HepG2 (cell line): ENCODE results near the gene MRPL20. TPM values are rescaled to one million over a fixed set of nuclear protein-coding genes. Genes with fewer than 3 reads are reported as not detected.

ENCODE experiments used
- ATAC-seq: fragments of 200-7000 bp; cut with Tn5 transposase; 3 replicates; pipeline ENCODE4 v1.9.1; 2020; ENCODE audit warnings: mild to moderate bottlenecking, moderate library complexity
- BruUV-seq: library from RNA; stranded (reverse); fragments of 400-500 nt; replicated peaks from 2 replicates; lab custom pipeline; 2021; lab: Mats Ljungman, UMichigan
- CTCF ChIA-PET: fragments of 300-600 bp; formaldehyde crosslinking; extraction: SDS; loops from one replicate; lab custom pipeline; 2021; ENCODE audit warnings: low total read pairs, inconsistent platforms, low intra/inter-chr PET ratio; lab: Yijun Ruan, JAX
- POLR2A ChIA-PET: fragments of 350-600 bp; sonication (Branson Sonifier 250); formaldehyde crosslinking; loops from one replicate; lab custom pipeline; 2020; ENCODE audit warnings: antibody characterized with exemption, inconsistent platforms; lab: Yijun Ruan, JAX
- DNase-seq: peaks from one replicate; pipeline ENCODE4 v3.0.0-alpha.2; 2015; ENCODE audit warnings: low spot score
- FAIRE-seq: peaks from 3 replicates; lab custom pipeline; 2011; peaks lifted over from hg19 to GRCh38; lab: Jason Lieb, UNC
- H2AFZ ChIP-seq: one replicate; pipeline ENCODE4 v1.6.1; 2011; ENCODE audit warnings: low read length, inconsistent platforms
- H3K27ac ChIP-seq: fragments of 300-600 bp; 3 replicates; pipeline ENCODE4 v1.8.0; 2011; ENCODE audit warnings: mixed run types, mild to moderate bottlenecking, mixed read lengths, low read length, inconsistent platforms; ENCODE audit not compliant: insufficient read depth; ENCODE audit errors: extremely low read length
- H3K27me3 ChIP-seq, 2 experiments: fragments of 200-600 bp in 1 of 2; 2 replicates in 1 of 2; 3 replicates in 1 of 2; pipeline versions ENCODE4 v1.6.0 to v1.8.0; 2011; ENCODE audit warnings: low read length in 2 of 2, mild to moderate bottlenecking in 2 of 2, moderate library complexity in 2 of 2, inconsistent platforms in 1 of 2; ENCODE audit not compliant: insufficient read depth in 2 of 2, control insufficient read depth in 1 of 2
- H3K36me3 ChIP-seq, 2 experiments: fragments of 200-600 bp in 1 of 2; replicated peaks in 1 of 2; 2 replicates in 1 of 2; 3 replicates in 1 of 2; pipeline versions ENCODE4 v1.5.1 to v1.8.0; 2011; ENCODE audit warnings: low read length in 2 of 2, inconsistent platforms in 1 of 2; ENCODE audit not compliant: insufficient read depth in 2 of 2, control insufficient read depth in 1 of 2
- H3K4me1 ChIP-seq: 2 replicates; pipeline ENCODE4 v1.5.1; 2012; ENCODE audit warnings: low read length, inconsistent platforms; ENCODE audit not compliant: insufficient read depth
- H3K4me2 ChIP-seq: 2 replicates; pipeline ENCODE4 v1.6.0; 2011; ENCODE audit warnings: low read depth, low read length, inconsistent platforms
- H3K4me3 ChIP-seq, 3 experiments: fragments of 200-600 bp in 1 of 3; sonication (generic), shearing (Covaris generic) in 1 of 3; replicated peaks in 1 of 3; 2 replicates each; pipeline ENCODE4 v1.5.1; 2011 to 2016; ENCODE audit warnings: low read length in 3 of 3, inconsistent platforms in 2 of 3, low read depth in 2 of 3, mild to moderate bottlenecking in 2 of 3, control low read depth in 1 of 3, mixed read lengths in 1 of 3; ENCODE audit not compliant: insufficient read depth in 1 of 3
- H3K79me2 ChIP-seq: one replicate; pipeline ENCODE4 v1.6.1; 2011; ENCODE audit warnings: low read length, inconsistent platforms; ENCODE audit not compliant: insufficient read depth
- H3K9ac ChIP-seq: 2 replicates; pipeline ENCODE4 v1.6.0; 2011; ENCODE audit warnings: mild to moderate bottlenecking, low read depth, low read length, inconsistent platforms; ENCODE audit not compliant: insufficient read depth
- H3K9me3 ChIP-seq: 2 replicates; pipeline ENCODE4 v1.5.1; 2012; ENCODE audit warnings: mild to moderate bottlenecking, low read length
- H4K20me1 ChIP-seq: 2 replicates; pipeline ENCODE4 v1.6.0; 2011; ENCODE audit warnings: inconsistent platforms, mild to moderate bottlenecking, low read length, moderate library complexity; ENCODE audit not compliant: insufficient read depth
- CREB1 ChIP-seq, 2 experiments: fragments of 450-650 bp in 1 of 2; IDR thresholded peaks; 2 replicates each; pipeline ENCODE4 v1.6.1; 2016 to 2017; ENCODE audit warnings: control low read depth in 1 of 2, mild to moderate bottlenecking in 1 of 2, missing compliant biosample characterization in 1 of 2, missing genetic modification characterization in 1 of 2
- IRF1 ChIP-seq: sonication (generic); formaldehyde crosslinking; IDR thresholded peaks from 2 replicates; pipeline ENCODE4 v1.4.0; 2020; ENCODE audit warnings: low read depth, mild to moderate bottlenecking, missing genetic modification reagents
- MZF1 ChIP-seq: sonication (generic); formaldehyde crosslinking; IDR thresholded peaks from 2 replicates; pipeline ENCODE4 v1.8.1; 2023; ENCODE audit warnings: mild to moderate bottlenecking, missing genetic modification reagents, borderline replicate concordance
- NCOA5 ChIP-seq: sonication (generic); formaldehyde crosslinking; IDR thresholded peaks from 2 replicates; pipeline ENCODE4 v1.4.0; 2020; ENCODE audit warnings: missing genetic modification reagents
- PAX8 ChIP-seq: sonication (generic); formaldehyde crosslinking; IDR thresholded peaks from 2 replicates; pipeline ENCODE4 v1.8.0; 2022; ENCODE audit warnings: mild to moderate bottlenecking, missing genetic modification reagents, borderline replicate concordance
- TFAP4 ChIP-seq: sonication (generic); IDR thresholded peaks from 2 replicates; pipeline ENCODE4 v1.6.1; 2016; ENCODE audit warnings: low read depth, borderline replicate concordance
- YEATS4 ChIP-seq: sonication (generic); formaldehyde crosslinking; IDR thresholded peaks from 2 replicates; pipeline ENCODE4 v1.4.0; 2020; ENCODE audit warnings: missing genetic modification reagents, borderline replicate concordance
- ZBTB7A ChIP-seq: sonication (generic); formaldehyde crosslinking; IDR thresholded peaks from 2 replicates; pipeline ENCODE4 v1.8.0; 2022; ENCODE audit warnings: mild to moderate bottlenecking, missing genetic modification reagents
- ZNF12 ChIP-seq: sonication (generic); formaldehyde crosslinking; IDR thresholded peaks from 2 replicates; pipeline ENCODE4 v1.5.0; 2020; ENCODE audit warnings: missing genetic modification reagents
- ZNF253 ChIP-seq: sonication (generic); formaldehyde crosslinking; IDR thresholded peaks from 2 replicates; pipeline ENCODE4 v1.8.0; 2022; ENCODE audit warnings: mild to moderate bottlenecking, missing genetic modification reagents, borderline replicate concordance
- ZNF331 ChIP-seq: sonication (generic); formaldehyde crosslinking; IDR thresholded peaks from 2 replicates; pipeline ENCODE4 v1.4.0; 2020; ENCODE audit warnings: missing genetic modification reagents
- ZNF558 ChIP-seq: sonication (generic); formaldehyde crosslinking; IDR thresholded peaks from 2 replicates; pipeline ENCODE4 v1.9.0; 2022; ENCODE audit warnings: mild to moderate bottlenecking, missing genetic modification reagents, borderline replicate concordance
- ZNF598 ChIP-seq: sonication (generic); formaldehyde crosslinking; IDR thresholded peaks from 2 replicates; pipeline ENCODE4 v1.5.1; 2020; ENCODE audit warnings: mild to moderate bottlenecking, missing genetic modification reagents, borderline replicate concordance
- ZSCAN25 ChIP-seq: sonication (generic); formaldehyde crosslinking; IDR thresholded peaks from 2 replicates; pipeline ENCODE4 v1.8.0; 2022; ENCODE audit warnings: mild to moderate bottlenecking, missing genetic modification reagents
- WGBS: methylation state at CpG from one replicate; pipeline ENCODE4 v1.1.6; 2017; ENCODE audit warnings: low lambda C conversion rate; 5-methylcytosine and 5-hydroxymethylcytosine counted together
- in situ Hi-C: cut with HindIII; loops from 2 replicates; pipeline ENCODE4 v1.10.0; 2017; ENCODE audit warnings: low pct_unique_long_range_greater_than_20kb; ENCODE audit not compliant: extremely low pct_ligation_motif_present
- intact Hi-C: fragments of 100-400 bp; cut with micrococcal nuclease; formaldehyde crosslinking; loops from one replicate; pipeline ENCODE4 v1.10.0; 2022; ENCODE audit not compliant: unreplicated experiment
- polyA plus RNA-seq, 8 experiments: library from polyadenylated mRNA; depleted of rRNA in 3 of 8; stranded (reverse) in 7 of 8; unstranded in 1 of 8; fragments of >200 nt; fragmentation: Illumina TruSeq in 4 of 8; extraction: Trizol in 4 of 8; gene quantifications; 2 replicates each; pipeline versions ENCODE4 v1.2.1 to v1.2.3, GENCODE V29; 2011 to 2016; ENCODE audit warnings: low read depth in 4 of 8, missing spikeins in 1 of 8, mixed read lengths in 1 of 8; ENCODE audit not compliant: insufficient read depth in 1 of 8
- total RNA-seq, 5 experiments: library from RNA; depleted of rRNA; stranded (reverse); fragments of >200 nt; fragmentation: Illumina TruSeq; extraction: Trizol; gene quantifications; 2 replicates each; pipeline ENCODE4 v1.2.3, GENCODE V29; 2016; ENCODE audit warnings: low read depth in 1 of 5
- TF ChIP-seq, protein P1 (sequence below): sonication (generic); formaldehyde crosslinking; IDR thresholded peaks from 2 replicates; pipeline ENCODE4 v1.4.0; 2020; ENCODE audit warnings: missing genetic modification reagents, mild to moderate bottlenecking, borderline replicate concordance
- TF ChIP-seq, protein P2 (sequence below): sonication (generic); formaldehyde crosslinking; IDR thresholded peaks from 2 replicates; pipeline ENCODE4 v1.8.0; 2022; ENCODE audit warnings: mild to moderate bottlenecking, missing genetic modification reagents; ENCODE audit not compliant: insufficient replicate concordance
- TF ChIP-seq, protein P3 (sequence below): IDR thresholded peaks from 2 replicates; pipeline ENCODE4 v1.6.1; 2016; ENCODE audit warnings: mild to moderate bottlenecking, missing biosample characterization, missing genetic modification reagents

MRPL20 gene
- total and polyA plus RNA-seq, 2 of the 13 experiments (the other 11 are each of a cell fraction or from before 2014, with no cell fraction given), result 59.2 to 127 TPM

DNA sequence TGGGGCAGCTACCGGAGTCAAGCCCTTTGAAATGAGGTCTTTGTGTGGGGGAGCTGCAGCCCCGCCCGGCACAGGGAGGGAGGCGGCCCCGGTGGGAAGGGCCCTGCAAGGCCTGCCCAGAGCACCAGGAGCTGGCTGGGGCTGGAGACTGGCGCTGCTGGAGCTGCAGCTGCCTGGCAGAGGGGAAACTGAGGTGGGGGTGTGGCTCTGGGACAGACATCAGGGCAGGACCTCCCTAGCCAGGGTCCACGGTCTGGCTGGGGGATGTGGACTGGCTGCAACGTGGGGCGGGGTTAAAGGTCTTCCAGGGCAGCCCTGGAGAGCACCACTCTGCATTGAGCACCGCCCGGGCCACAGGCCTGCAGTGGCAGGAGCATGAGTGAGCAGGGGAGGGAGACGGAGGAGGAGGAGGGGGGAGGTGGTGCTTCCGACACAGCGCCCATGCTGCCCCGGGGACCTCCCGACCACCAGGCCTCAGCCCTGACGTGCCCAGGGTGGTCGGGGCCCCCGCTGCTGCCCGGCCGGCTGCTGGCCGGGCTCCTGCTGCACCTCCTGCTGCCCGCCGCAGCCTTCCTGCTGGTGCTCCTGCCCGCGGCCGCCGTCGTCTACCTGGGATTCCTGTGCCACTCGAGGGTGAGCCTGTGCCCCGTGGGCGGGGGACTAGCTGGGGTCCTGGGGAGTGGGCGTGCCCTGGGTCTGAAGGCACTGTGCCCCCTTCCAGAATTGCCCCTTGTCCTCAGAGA lies 18.8 kb upstream of the MRPL20 start (continued):
- no peak for TF ChIP-seq IRF1 (CRISPR knock-in tag)
- no peak for TF ChIP-seq ZNF558
- TF ChIP-seq CREB1 (IDR thresholded peaks at IDR 0.05), result no peak
- TF ChIP-seq CREB1 (CRISPR knock-in tag; IDR thresholded peaks at IDR 0.05), result no peak
- peak; percentile 96 for TF ChIP-seq ZSCAN25 (CRISPR knock-in tag)
- TF ChIP-seq TFAP4, result peak; percentile 24; the same call in 1 of the 2 replicates

DNA sequence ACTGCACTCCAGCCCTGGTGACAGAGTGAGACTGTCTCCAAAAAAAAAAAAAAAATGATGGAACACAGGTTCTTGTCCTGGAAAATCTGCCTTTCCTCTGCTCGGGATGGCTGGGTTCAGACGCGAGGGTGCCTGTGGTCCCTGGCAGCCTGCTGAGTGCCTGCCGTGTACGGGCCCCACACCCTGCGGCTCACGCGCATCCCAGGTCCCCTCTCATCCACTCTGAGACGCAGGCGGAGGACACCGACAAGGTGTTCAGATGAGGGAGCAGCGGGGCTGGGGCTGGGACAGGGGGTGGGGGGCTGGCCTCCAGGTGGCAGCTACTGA lies 18.3 kb upstream of the MRPL20 start:
- POLR2A ChIA-PET, result interaction anchor here (0.7 to 3.1 kb wide), 8 partner anchors 9 to 50 kb away, joined by 3 to 21 read pairs (median 8); partner anchors contain the start of genes AURKAIP1, CCNL2 and MRPL20
- Histone ChIP-seq H3K4me2 (peak overlapping the region; percentile 91), H3K27me3 (no peaks in the 10 kb centered on the region; a peak in 1 of 5 replicates), H4K20me1 (no peaks in the 10 kb centered on the region), H3K79me2 (peaks cover 4% of the 10 kb centered on the region), H3K27ac (no peak overlapping the region)
- peak; percentile 7 for ATAC-seq
- TF ChIP-seq PAX8 (CRISPR knock-in tag) (no peak), ZNF12 (no peak), ZNF598 (CRISPR knock-in tag) (no peak), ZNF253 (CRISPR knock-in tag) (no peak), ZBTB7A (CRISPR knock-in tag) (0 out of 2 replicates have a peak, but pooled peaks have one; percentile 8), NCOA5 (no peak), MZF1 (no peak), ZNF331 (CRISPR knock-in tag) (0 out of 2 replicates have a peak, but pooled peaks have one; percentile 3), YEATS4 (CRISPR knock-in tag) (0 out of 2 replicates have a peak, but pooled peaks have one; percentile 3)
- TF ChIP-seq, protein P1, sequence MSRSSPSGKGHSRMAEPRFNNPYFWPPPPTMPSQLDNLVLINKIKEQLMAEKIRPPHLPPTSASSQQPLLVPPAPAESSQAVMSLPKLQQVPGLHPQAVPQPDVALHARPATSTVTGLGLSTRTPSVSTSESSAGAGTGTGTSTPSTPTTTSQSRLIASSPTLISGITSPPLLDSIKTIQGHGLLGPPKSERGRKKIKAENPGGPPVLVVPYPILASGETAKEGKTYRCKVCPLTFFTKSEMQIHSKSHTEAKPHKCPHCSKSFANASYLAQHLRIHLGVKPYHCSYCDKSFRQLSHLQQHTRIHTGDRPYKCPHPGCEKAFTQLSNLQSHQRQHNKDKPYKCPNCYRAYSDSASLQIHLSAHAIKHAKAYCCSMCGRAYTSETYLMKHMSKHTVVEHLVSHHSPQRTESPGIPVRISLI, result 0 out of 2 replicates have a peak, but pooled peaks have one; percentile 27
- TF ChIP-seq, protein P2, sequence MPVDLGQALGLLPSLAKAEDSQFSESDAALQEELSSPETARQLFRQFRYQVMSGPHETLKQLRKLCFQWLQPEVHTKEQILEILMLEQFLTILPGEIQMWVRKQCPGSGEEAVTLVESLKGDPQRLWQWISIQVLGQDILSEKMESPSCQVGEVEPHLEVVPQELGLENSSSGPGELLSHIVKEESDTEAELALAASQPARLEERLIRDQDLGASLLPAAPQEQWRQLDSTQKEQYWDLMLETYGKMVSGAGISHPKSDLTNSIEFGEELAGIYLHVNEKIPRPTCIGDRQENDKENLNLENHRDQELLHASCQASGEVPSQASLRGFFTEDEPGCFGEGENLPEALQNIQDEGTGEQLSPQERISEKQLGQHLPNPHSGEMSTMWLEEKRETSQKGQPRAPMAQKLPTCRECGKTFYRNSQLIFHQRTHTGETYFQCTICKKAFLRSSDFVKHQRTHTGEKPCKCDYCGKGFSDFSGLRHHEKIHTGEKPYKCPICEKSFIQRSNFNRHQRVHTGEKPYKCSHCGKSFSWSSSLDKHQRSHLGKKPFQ (CRISPR knock-in tag), result no peak
- TF ChIP-seq, protein P3, sequence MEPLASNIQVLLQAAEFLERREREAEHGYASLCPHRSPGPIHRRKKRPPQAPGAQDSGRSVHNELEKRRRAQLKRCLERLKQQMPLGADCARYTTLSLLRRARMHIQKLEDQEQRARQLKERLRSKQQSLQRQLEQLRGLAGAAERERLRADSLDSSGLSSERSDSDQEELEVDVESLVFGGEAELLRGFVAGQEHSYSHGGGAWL (CRISPR knock-in tag), result no peak
- TF ChIP-seq, all 625 proteins: peak for 4
- intact Hi-C loops (no loop called here), in situ Hi-C loops (no loop called here)
- peaks cover 57% of the 10 kb centered on the region for H3K4me1 ChIP-seq
- no peak overlapping the region for H3K9ac ChIP-seq
- FAIRE-seq, result no peak
- H3K4me3 ChIP-seq, result peak overlapping the region in 2 of 3 experiments; percentile 59 to 83; a peak in 4 of 6 replicates
- H3K36me3 ChIP-seq, result no peaks in the 10 kb centered on the region
- 3% methylated on average over 6 of the region's 12 CpGs for WGBS
- H3K9me3 ChIP-seq, result no peaks in the 10 kb centered on the region
- CTCF ChIA-PET, result no interaction called here
- no TSS peak for BruUV-seq
- DNase-seq, result no peak
- no peak overlapping the region for H2AFZ ChIP-seq
